ENCODE measurements around the gene MARCO.

Gene MARCO, protein sequence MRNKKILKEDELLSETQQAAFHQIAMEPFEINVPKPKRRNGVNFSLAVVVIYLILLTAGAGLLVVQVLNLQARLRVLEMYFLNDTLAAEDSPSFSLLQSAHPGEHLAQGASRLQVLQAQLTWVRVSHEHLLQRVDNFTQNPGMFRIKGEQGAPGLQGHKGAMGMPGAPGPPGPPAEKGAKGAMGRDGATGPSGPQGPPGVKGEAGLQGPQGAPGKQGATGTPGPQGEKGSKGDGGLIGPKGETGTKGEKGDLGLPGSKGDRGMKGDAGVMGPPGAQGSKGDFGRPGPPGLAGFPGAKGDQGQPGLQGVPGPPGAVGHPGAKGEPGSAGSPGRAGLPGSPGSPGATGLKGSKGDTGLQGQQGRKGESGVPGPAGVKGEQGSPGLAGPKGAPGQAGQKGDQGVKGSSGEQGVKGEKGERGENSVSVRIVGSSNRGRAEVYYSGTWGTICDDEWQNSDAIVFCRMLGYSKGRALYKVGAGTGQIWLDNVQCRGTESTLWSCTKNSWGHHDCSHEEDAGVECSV

DNA sequence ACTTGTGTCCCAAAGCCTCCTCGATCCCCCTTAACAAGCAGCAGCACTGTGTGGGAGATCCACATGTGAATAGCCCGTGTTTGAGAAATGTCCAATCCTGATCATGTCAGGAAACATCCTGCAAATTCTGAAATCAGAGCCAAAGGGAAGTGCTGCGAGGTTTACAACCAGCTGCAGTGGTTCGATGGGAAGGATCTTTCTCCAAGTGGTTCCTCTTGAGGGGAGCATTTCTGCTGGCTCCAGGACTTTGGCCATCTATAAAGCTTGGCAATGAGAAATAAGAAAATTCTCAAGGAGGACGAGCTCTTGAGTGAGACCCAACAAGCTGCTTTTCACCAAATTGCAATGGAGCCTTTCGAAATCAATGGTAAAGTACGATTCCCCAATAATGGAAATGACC is at the start of gene MARCO:
Gene MARCO (plus strand): TSS at position 164 of the 400 bp plus-strand sequence. CDS start 107 bp downstream, at position 271.
- H3K9ac ChIP-seq (ENCODE audit: low read length in 2 of 2): no peak within 1 kb of the TSS
- no peak within 1 kb of the TSS for H3K4me3 ChIP-seq (ENCODE audit: low read length in 2 of 2)
- H3K4me1 ChIP-seq (ENCODE audit: control insufficient read depth, insufficient read depth, low read length): no peaks in the 10 kb centered on the region
- H3K36me3 ChIP-seq (ENCODE audit: control insufficient read depth in 2 of 2, insufficient read depth in 2 of 2, low read length in 2 of 2): no peaks in the 10 kb centered on the region
- no peaks in the 10 kb centered on the region for H3K27me3 ChIP-seq (ENCODE audit: control insufficient read depth in 1 of 2, insufficient read depth in 2 of 2, low read length in 2 of 2)
- no peaks in the 10 kb centered on the region for H3K9me3 ChIP-seq (ENCODE audit: control insufficient read depth in 2 of 2, low read length in 2 of 2)
- no peak within 1 kb of the TSS for H3K27ac ChIP-seq (ENCODE audit: low read length)

DNA sequence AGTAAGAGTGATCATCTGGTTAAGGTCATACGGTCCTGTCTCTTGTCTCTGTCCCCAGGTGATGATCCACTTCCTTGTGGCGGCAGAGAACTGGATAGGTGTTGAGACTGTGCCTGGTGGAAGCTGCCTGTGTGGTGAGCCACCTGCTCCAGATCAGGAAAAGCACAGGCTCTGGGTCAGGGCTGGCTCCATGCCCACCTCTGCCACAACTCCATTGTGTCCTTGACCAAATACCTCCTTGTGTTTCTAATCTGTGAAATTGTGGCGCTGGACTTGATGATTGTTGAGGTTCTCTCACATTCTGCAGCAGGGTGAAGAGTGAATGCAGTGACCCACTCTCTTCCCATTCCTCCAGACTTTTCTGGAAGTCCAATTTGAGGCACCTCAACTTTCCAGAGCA is 48.9 kb upstream of the MARCO start:
- no peaks in the 10 kb centered on the region for H3K36me3 ChIP-seq (ENCODE audit: control insufficient read depth in 2 of 2, insufficient read depth in 2 of 2, low read length in 2 of 2)

DNA sequence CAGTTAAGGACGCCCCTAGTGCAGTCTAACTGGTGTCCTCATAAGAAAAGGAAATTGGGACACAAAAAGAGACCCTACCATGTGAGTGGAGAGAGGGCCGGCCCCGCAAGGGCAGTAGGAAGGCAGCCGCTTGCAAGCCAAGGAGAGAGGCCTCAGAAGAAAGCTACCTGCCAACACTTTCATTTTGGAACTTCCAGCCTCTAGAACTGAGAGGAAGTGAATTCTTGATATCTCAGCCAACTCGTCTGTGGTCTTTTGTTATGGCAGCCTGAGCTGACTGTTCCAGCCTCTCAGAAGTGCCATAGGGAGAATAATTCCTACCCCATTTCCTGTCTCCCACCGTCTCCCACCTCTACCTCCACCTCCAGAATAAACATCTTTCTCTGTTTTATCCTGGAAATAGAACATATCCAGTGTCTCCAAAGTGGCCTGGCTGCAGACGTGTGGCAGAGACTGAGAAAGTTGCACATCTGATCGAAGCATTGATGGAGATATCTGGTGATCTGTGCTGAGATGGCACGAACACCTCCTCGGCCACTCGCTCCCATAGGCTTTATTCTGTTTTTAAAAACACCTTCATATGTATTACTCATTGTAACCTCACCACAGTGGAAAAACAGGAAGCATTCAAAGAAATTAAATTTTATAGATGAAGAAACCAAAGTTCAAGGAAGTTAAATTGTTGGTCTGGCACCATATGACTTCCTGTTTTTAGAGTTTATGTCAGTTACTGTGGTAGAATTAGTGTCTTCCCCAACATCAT is 39.5 kb upstream of the MARCO start:
- Histone ChIP-seq H3K4me3 (ENCODE audit: low read length in 2 of 2) (no peak overlapping the region), H3K27me3 (ENCODE audit: control insufficient read depth in 1 of 2, insufficient read depth in 2 of 2, low read length in 2 of 2) (peaks cover 0 to 3% of the 10 kb centered on the region in 2 donors), H3K27ac (ENCODE audit: low read length) (no peak overlapping the region), H3K36me3 (ENCODE audit: control insufficient read depth in 2 of 2, insufficient read depth in 2 of 2, low read length in 2 of 2) (no peaks in the 10 kb centered on the region), H3K9ac (ENCODE audit: low read length in 2 of 2) (no peak overlapping the region), H3K4me1 (ENCODE audit: control insufficient read depth, insufficient read depth, low read length) (no peaks in the 10 kb centered on the region), H3K9me3 (ENCODE audit: control insufficient read depth in 2 of 2, low read length in 2 of 2) (peaks cover 3 to 5% of the 10 kb centered on the region in 2 donors)

More for the DNA sequence above, 48.9 kb upstream of the MARCO start:
- Histone ChIP-seq H3K4me3 (ENCODE audit: low read length in 2 of 2) (no peak overlapping the region), H3K9me3 (ENCODE audit: control insufficient read depth in 2 of 2, low read length in 2 of 2) (peaks cover 6 to 9% of the 10 kb centered on the region in 2 donors), H3K27me3 (ENCODE audit: control insufficient read depth in 1 of 2, insufficient read depth in 2 of 2, low read length in 2 of 2) (no peaks in the 10 kb centered on the region), H3K9ac (ENCODE audit: low read length in 2 of 2) (no peak overlapping the region), H3K27ac (ENCODE audit: low read length) (no peak overlapping the region), H3K4me1 (ENCODE audit: control insufficient read depth, insufficient read depth, low read length) (no peaks in the 10 kb centered on the region)

DNA sequence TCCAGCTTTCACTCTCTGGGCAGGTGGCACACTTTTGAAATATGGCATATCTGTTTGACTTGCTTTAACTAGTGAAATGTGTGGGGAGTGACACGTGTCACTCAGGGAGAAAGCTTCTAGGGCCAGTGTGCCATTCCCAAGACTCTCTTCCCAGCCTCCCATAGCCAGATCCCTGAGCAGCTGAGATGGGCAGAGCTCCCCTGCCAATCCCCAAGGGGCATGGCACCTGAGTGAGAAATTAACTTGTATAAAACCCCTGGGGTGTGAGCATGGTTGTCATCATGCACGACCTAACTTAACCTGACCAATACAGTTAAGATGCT is 39.0 kb upstream of the MARCO start:
- Histone ChIP-seq H3K27ac (ENCODE audit: low read length) (no peak overlapping the region), H3K9ac (ENCODE audit: low read length in 2 of 2) (no peak overlapping the region), H3K27me3 (ENCODE audit: control insufficient read depth in 1 of 2, insufficient read depth in 2 of 2, low read length in 2 of 2) (peaks cover 0 to 3% of the 10 kb centered on the region in 2 donors), H3K4me3 (ENCODE audit: low read length in 2 of 2) (no peak overlapping the region), H3K36me3 (ENCODE audit: control insufficient read depth in 2 of 2, insufficient read depth in 2 of 2, low read length in 2 of 2) (no peaks in the 10 kb centered on the region), H3K4me1 (ENCODE audit: control insufficient read depth, insufficient read depth, low read length) (no peaks in the 10 kb centered on the region), H3K9me3 (ENCODE audit: control insufficient read depth in 2 of 2, low read length in 2 of 2) (peaks cover 3 to 5% of the 10 kb centered on the region in 2 donors)

DNA sequence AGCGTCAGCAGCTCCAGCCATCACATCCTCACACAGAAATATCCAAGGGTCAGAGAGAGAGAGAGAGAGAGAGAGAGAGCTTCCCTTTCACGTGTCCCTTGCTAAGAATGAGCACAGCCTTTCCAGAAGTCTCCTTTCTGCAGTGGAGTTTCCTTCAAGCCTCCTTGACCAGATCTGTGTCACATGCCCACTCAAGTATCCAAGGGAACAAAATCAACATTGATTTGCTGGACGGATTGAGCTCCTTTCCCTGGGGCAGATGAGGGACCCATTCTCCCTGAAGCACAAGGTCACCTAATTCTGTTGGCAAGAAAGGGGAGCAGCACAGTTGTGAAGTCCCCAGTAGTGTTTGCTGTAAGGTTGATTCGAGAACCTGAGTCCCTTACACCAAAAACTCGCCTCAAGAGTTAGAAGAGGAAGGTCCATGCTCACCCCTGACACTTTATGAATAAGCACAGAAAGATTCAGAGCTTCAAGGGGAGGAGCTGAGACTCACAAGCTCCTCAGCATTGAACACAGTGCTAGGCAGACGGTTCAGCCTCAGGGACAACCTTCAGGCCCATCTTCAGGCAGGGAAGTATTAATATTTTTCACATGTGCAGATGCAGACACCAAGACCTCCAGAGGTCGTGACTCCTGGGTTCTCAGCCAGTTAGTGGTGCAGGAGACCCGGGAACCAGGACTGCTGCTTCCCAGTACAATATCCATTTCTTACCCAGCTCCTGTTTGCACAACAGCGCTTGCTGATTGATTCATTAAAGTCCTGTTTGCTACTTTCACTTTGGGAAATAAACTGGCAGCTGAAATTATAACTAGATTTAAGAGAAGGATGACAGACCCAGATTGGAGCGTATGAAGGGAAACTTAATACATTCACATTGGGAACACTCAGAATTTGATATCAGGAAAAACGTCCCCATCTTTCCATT is 38.2 kb upstream of the MARCO start:
- peaks cover 3 to 5% of the 10 kb centered on the region in 2 donors for H3K9me3 ChIP-seq (ENCODE audit: control insufficient read depth in 2 of 2, low read length in 2 of 2)
- H3K4me1 ChIP-seq (ENCODE audit: control insufficient read depth, insufficient read depth, low read length): no peaks in the 10 kb centered on the region
- H3K4me3 ChIP-seq (ENCODE audit: low read length in 2 of 2): no peak overlapping the region
- peaks cover 0 to 3% of the 10 kb centered on the region in 2 donors for H3K27me3 ChIP-seq (ENCODE audit: control insufficient read depth in 1 of 2, insufficient read depth in 2 of 2, low read length in 2 of 2)
- no peak overlapping the region for H3K27ac ChIP-seq (ENCODE audit: low read length)
- H3K9ac ChIP-seq (ENCODE audit: low read length in 2 of 2): no peak overlapping the region
- H3K36me3 ChIP-seq (ENCODE audit: control insufficient read depth in 2 of 2, insufficient read depth in 2 of 2, low read length in 2 of 2): no peaks in the 10 kb centered on the region

DNA sequence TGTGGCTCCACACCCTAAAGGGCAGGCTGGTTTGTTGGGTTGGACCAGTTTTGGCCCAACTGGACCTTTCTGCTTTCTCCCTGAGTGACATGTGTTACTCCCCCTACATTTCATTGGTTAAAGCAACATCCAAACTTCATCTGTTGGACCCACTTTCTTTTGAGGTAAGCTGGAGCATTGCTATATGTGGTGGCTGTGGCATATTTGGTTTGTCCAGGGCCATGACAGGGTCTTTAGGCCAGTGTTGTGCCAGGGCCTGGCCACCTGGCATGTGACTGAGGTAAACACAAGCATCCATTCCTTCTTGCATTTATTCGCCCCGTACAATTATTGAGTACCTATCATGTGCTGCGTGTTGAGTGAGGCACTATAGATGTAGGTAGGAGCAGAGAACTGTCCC is 36.8 kb upstream of the MARCO start:
- H3K9ac ChIP-seq (ENCODE audit: low read length in 2 of 2): no peak overlapping the region
- H3K4me3 ChIP-seq (ENCODE audit: low read length in 2 of 2): no peak overlapping the region
- H3K27me3 ChIP-seq (ENCODE audit: control insufficient read depth in 1 of 2, insufficient read depth in 2 of 2, low read length in 2 of 2): peaks cover 0 to 3% of the 10 kb centered on the region in 2 donors
- H3K4me1 ChIP-seq (ENCODE audit: control insufficient read depth, insufficient read depth, low read length): no peaks in the 10 kb centered on the region
- peaks cover 3 to 5% of the 10 kb centered on the region in 2 donors for H3K9me3 ChIP-seq (ENCODE audit: control insufficient read depth in 2 of 2, low read length in 2 of 2)
- no peak overlapping the region for H3K27ac ChIP-seq (ENCODE audit: low read length)
- H3K36me3 ChIP-seq (ENCODE audit: control insufficient read depth in 2 of 2, insufficient read depth in 2 of 2, low read length in 2 of 2): no peaks in the 10 kb centered on the region

DNA sequence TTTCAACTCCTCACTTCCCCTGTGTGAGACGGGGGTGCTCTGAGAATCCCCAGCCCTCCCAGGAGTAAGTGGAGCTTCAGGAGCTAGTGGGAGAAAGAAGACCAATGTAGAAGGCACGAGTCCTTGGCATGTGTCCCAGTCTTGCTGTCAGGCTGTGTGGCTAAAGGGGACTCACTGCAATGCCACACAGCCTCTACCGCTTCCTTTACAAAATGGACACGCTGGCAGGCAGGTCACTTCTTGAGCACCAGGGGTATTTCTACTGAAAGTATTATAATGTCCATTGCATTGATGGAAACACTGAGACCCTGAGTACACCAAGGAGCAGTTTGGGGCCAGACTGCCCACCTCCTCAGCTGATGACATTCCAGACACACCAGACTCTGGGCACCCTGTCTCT is 35.8 kb upstream of the MARCO start:
- Histone ChIP-seq H3K27me3 (ENCODE audit: control insufficient read depth in 1 of 2, insufficient read depth in 2 of 2, low read length in 2 of 2) (peaks cover 0 to 3% of the 10 kb centered on the region in 2 donors), H3K9ac (ENCODE audit: low read length in 2 of 2) (no peak overlapping the region), H3K4me1 (ENCODE audit: control insufficient read depth, insufficient read depth, low read length) (no peaks in the 10 kb centered on the region), H3K4me3 (ENCODE audit: low read length in 2 of 2) (no peak overlapping the region), H3K36me3 (ENCODE audit: control insufficient read depth in 2 of 2, insufficient read depth in 2 of 2, low read length in 2 of 2) (no peaks in the 10 kb centered on the region), H3K9me3 (ENCODE audit: control insufficient read depth in 2 of 2, low read length in 2 of 2) (peaks cover 5 to 6% of the 10 kb centered on the region in 2 donors), H3K27ac (ENCODE audit: low read length) (no peak overlapping the region)

DNA sequence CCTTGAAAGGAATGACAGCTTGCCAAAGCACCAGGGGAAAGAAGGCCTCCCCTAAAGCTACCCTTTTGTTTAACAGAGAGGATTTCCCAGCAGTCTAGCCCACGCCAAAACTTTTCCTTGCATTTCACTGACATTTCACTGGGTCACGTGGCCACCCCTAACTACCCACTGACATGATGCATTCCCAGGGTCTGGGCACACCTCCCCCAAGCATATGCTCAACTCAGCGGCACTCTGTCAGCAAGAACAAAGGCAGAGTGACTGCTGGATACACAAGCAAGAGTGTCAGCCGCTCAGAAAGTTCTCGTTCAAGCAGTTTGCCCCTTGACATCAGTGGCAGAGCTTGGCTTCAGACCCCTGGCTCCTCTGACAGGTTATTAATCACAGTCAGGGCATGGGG is 34.2 kb upstream of the MARCO start:
- no peaks in the 10 kb centered on the region for H3K36me3 ChIP-seq (ENCODE audit: control insufficient read depth in 2 of 2, insufficient read depth in 2 of 2, low read length in 2 of 2)
- H3K4me3 ChIP-seq (ENCODE audit: low read length in 2 of 2): no peak overlapping the region
- no peak overlapping the region for H3K27ac ChIP-seq (ENCODE audit: low read length)
- peaks cover 0 to 3% of the 10 kb centered on the region in 2 donors for H3K27me3 ChIP-seq (ENCODE audit: control insufficient read depth in 1 of 2, insufficient read depth in 2 of 2, low read length in 2 of 2)
- no peak overlapping the region for H3K9ac ChIP-seq (ENCODE audit: low read length in 2 of 2)
- H3K4me1 ChIP-seq (ENCODE audit: control insufficient read depth, insufficient read depth, low read length): no peaks in the 10 kb centered on the region
- peaks cover 5 to 6% of the 10 kb centered on the region in 2 donors for H3K9me3 ChIP-seq (ENCODE audit: control insufficient read depth in 2 of 2, low read length in 2 of 2)

DNA sequence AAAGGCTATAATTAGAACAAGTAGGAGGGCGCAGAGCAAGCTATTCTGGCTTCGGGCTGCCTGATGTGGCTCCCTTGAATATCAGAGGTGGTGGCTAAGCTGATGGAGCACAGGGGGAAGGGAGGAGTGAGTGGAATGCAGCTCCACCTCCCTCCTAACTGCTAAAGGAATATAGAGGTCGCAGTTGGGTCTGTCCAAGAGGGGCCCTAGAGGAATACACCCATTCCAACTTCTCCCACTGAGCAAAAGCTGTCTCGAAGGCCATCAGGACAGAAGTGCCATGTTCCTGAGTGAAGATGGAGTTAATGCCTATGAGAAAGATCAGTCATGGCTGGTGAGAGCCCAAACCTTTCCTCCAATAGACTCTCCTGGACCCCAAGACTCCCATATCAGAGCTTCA is 32.8 kb upstream of the MARCO start:
- no peaks in the 10 kb centered on the region for H3K36me3 ChIP-seq (ENCODE audit: control insufficient read depth in 2 of 2, insufficient read depth in 2 of 2, low read length in 2 of 2)
- H3K4me1 ChIP-seq (ENCODE audit: control insufficient read depth, insufficient read depth, low read length): no peaks in the 10 kb centered on the region
- peaks cover 5 to 6% of the 10 kb centered on the region in 2 donors for H3K9me3 ChIP-seq (ENCODE audit: control insufficient read depth in 2 of 2, low read length in 2 of 2)
- H3K27ac ChIP-seq (ENCODE audit: low read length): no peak overlapping the region
- H3K9ac ChIP-seq (ENCODE audit: low read length in 2 of 2): no peak overlapping the region
- H3K27me3 ChIP-seq (ENCODE audit: control insufficient read depth in 1 of 2, insufficient read depth in 2 of 2, low read length in 2 of 2): no peaks in the 10 kb centered on the region
- H3K4me3 ChIP-seq (ENCODE audit: low read length in 2 of 2): no peak overlapping the region

DNA sequence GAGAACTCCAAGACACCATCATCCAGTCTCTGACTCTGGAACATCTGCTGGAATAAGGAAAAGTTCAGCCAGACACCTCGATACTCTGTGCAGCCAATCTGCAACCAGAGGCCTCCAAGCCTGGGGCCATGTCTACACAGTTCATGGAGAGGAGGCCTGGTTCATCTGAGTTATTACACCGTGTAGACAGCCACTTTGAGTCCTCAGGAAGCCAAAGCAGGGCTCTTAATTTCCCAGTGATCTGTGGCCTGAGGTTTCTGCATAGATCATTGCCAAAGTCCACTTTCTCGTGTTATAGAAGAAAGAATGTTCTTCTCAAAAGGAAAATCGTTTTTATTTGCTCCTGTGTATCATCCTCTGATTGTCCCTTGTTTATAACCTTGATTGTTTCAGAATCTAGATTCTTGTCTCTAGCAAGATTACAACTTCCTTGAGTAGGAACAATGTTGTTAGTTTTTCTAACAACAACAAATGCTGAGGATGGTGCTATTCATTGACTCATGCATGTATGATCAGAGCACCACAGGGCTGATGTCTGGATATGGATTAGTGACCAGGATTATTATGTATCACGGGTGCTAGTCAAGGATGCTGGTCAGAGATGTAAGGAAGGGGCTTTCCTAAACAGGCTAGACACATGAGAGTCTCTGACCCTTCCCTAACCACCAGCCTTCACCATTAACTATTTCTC is 30.7 kb upstream of the MARCO start:
- Histone ChIP-seq H3K27me3 (ENCODE audit: control insufficient read depth in 1 of 2, insufficient read depth in 2 of 2, low read length in 2 of 2) (no peaks in the 10 kb centered on the region), H3K9ac (ENCODE audit: low read length in 2 of 2) (no peak overlapping the region), H3K4me3 (ENCODE audit: low read length in 2 of 2) (no peak overlapping the region), H3K9me3 (ENCODE audit: control insufficient read depth in 2 of 2, low read length in 2 of 2) (peaks cover 5 to 6% of the 10 kb centered on the region in 2 donors), H3K4me1 (ENCODE audit: control insufficient read depth, insufficient read depth, low read length) (no peaks in the 10 kb centered on the region), H3K36me3 (ENCODE audit: control insufficient read depth in 2 of 2, insufficient read depth in 2 of 2, low read length in 2 of 2) (no peaks in the 10 kb centered on the region), H3K27ac (ENCODE audit: low read length) (no peak overlapping the region)

All from stomach smooth muscle (tissue), 2 donors.